ENCODE data around the gene GPR107. TPM values are rescaled to one million over a fixed set of nuclear protein-coding genes. Genes with fewer than 3 reads are reported as not detected.

Gene GPR107
- total RNA-seq, 1 experiment from 2014 or later: 13.0 TPM

- Histone ChIP-seq H3K27me3 (ENCODE audit: control insufficient read depth, insufficient read depth, low read length) (peaks cover 4% of the 10 kb centered on the region), H3K4me3 (ENCODE audit: insufficient read depth, low read depth, low read length) (peak overlapping the region; percentile 54), H3K36me3 (replicated peaks; ENCODE audit: control insufficient read depth, insufficient read depth, low read length) (no peaks in the 10 kb centered on the region; the same call in 1 of the 2 replicates)
- DNase-seq: peak; percentile 87
Observed at GRCh38 chr9:130172858-130173665, 119.4 kb downstream of the GPR107 start.

GRCh38 chr9:130173666-130173983 is 119.9 kb downstream of the GPR107 start:
- no peaks in the 10 kb centered on the region; the same call in 1 of the 2 replicates for H3K36me3 ChIP-seq (replicated peaks; ENCODE audit: control insufficient read depth, insufficient read depth, low read length)
- peaks cover 2% of the 10 kb centered on the region for H3K27me3 ChIP-seq (ENCODE audit: control insufficient read depth, insufficient read depth, low read length)
- peak; percentile 76 for DNase-seq
- no peak overlapping the region; the same call in 1 of the 2 replicates for H3K4me3 ChIP-seq (ENCODE audit: insufficient read depth, low read depth, low read length)

- H3K36me3 ChIP-seq (replicated peaks; ENCODE audit: control insufficient read depth, insufficient read depth, low read length): no peaks in the 10 kb centered on the region; the same call in 1 of the 2 replicates
- H3K4me3 ChIP-seq (ENCODE audit: insufficient read depth, low read depth, low read length): no peak overlapping the region
- no peak for DNase-seq
- H3K27me3 ChIP-seq (ENCODE audit: control insufficient read depth, insufficient read depth, low read length): peaks cover 2% of the 10 kb centered on the region
Observed at GRCh38 chr9:130174025-130174424, 120.3 kb downstream of the GPR107 start.

GRCh38 chr9:130174920-130175321 is 121.2 kb downstream of the GPR107 start:
- Histone ChIP-seq H3K36me3 (replicated peaks; ENCODE audit: control insufficient read depth, insufficient read depth, low read length) (no peaks in the 10 kb centered on the region; the same call in 1 of the 2 replicates), H3K27me3 (ENCODE audit: control insufficient read depth, insufficient read depth, low read length) (peaks cover 2% of the 10 kb centered on the region), H3K4me3 (ENCODE audit: insufficient read depth, low read depth, low read length) (no peak overlapping the region)
- peak; percentile 66 for DNase-seq

- Histone ChIP-seq H3K36me3 (replicated peaks; ENCODE audit: control insufficient read depth, insufficient read depth, low read length) (no peaks in the 10 kb centered on the region; the same call in 1 of the 2 replicates), H3K4me3 (ENCODE audit: insufficient read depth, low read depth, low read length) (no peak overlapping the region), H3K27me3 (ENCODE audit: control insufficient read depth, insufficient read depth, low read length) (peaks cover 2% of the 10 kb centered on the region)
- no peak for DNase-seq
Observed at GRCh38 chr9:130175355-130175754, 121.6 kb downstream of the GPR107 start.

GRCh38 chr9:130176760-130177159 is 123.1 kb downstream of the GPR107 start:
- Histone ChIP-seq H3K4me3 (ENCODE audit: insufficient read depth, low read depth, low read length) (no peak overlapping the region), H3K27me3 (ENCODE audit: control insufficient read depth, insufficient read depth, low read length) (no peaks in the 10 kb centered on the region; the same call in 1 of the 2 replicates), H3K36me3 (replicated peaks; ENCODE audit: control insufficient read depth, insufficient read depth, low read length) (no peaks in the 10 kb centered on the region; the same call in 1 of the 2 replicates)
- no peak for DNase-seq

- DNase-seq: peak; percentile 49
- no peak overlapping the region for H3K4me3 ChIP-seq (ENCODE audit: insufficient read depth, low read depth, low read length)
- no peaks in the 10 kb centered on the region; the same call in 1 of the 2 replicates for H3K36me3 ChIP-seq (replicated peaks; ENCODE audit: control insufficient read depth, insufficient read depth, low read length)
Observed at GRCh38 chr9:130177898-130178805, 124.4 kb downstream of the GPR107 start.

GRCh38 chr9:130179331-130179907 is 125.7 kb downstream of the GPR107 start:
- no peak overlapping the region for H3K4me3 ChIP-seq (ENCODE audit: insufficient read depth, low read depth, low read length)
- no peaks in the 10 kb centered on the region for H3K36me3 ChIP-seq (replicated peaks; ENCODE audit: control insufficient read depth, insufficient read depth, low read length)
- no peak for DNase-seq
- H3K27me3 ChIP-seq (ENCODE audit: control insufficient read depth, insufficient read depth, low read length): no peaks in the 10 kb centered on the region

More at GRCh38 chr9:130177898-130178805, 124.4 kb downstream of the GPR107 start:
- no peaks in the 10 kb centered on the region; the same call in 1 of the 2 replicates for H3K27me3 ChIP-seq (ENCODE audit: control insufficient read depth, insufficient read depth, low read length)

- no peak overlapping the region for H3K4me3 ChIP-seq (ENCODE audit: insufficient read depth, low read depth, low read length)
- H3K36me3 ChIP-seq (replicated peaks; ENCODE audit: control insufficient read depth, insufficient read depth, low read length): no peaks in the 10 kb centered on the region
- DNase-seq: no peak
- H3K27me3 ChIP-seq (ENCODE audit: control insufficient read depth, insufficient read depth, low read length): no peaks in the 10 kb centered on the region
Observed at GRCh38 chr9:130180516-130180915, 126.8 kb downstream of the GPR107 start.

- no peaks in the 10 kb centered on the region for H3K27me3 ChIP-seq (ENCODE audit: control insufficient read depth, insufficient read depth, low read length)
- H3K36me3 ChIP-seq (replicated peaks; ENCODE audit: control insufficient read depth, insufficient read depth, low read length): no peaks in the 10 kb centered on the region; the same call in 1 of the 2 replicates
- DNase-seq: no peak
- no peak overlapping the region for H3K4me3 ChIP-seq (ENCODE audit: insufficient read depth, low read depth, low read length)
Observed at GRCh38 chr9:130181678-130182380, 128.1 kb downstream of the GPR107 start.

GRCh38 chr9:130182381-130182909 is 128.7 kb downstream of the GPR107 start:
- H3K27me3 ChIP-seq (ENCODE audit: control insufficient read depth, insufficient read depth, low read length): no peaks in the 10 kb centered on the region
- no peak overlapping the region for H3K4me3 ChIP-seq (ENCODE audit: insufficient read depth, low read depth, low read length)
- DNase-seq: peak; percentile 61
- H3K36me3 ChIP-seq (replicated peaks; ENCODE audit: control insufficient read depth, insufficient read depth, low read length): no peaks in the 10 kb centered on the region; the same call in 1 of the 2 replicates

GRCh38 chr9:130183133-130183762 is 129.5 kb downstream of the GPR107 start:
- no peaks in the 10 kb centered on the region for H3K27me3 ChIP-seq (ENCODE audit: control insufficient read depth, insufficient read depth, low read length)
- H3K4me3 ChIP-seq (ENCODE audit: insufficient read depth, low read depth, low read length): no peak overlapping the region
- H3K36me3 ChIP-seq (replicated peaks; ENCODE audit: control insufficient read depth, insufficient read depth, low read length): no peaks in the 10 kb centered on the region; the same call in 1 of the 2 replicates
- DNase-seq: peak; percentile 86

- peak; percentile 83 for DNase-seq
Observed at GRCh38 chr9:130185017-130185416, 131.3 kb downstream of the GPR107 start.

More at GRCh38 chr9:130185017-130185416, 131.3 kb downstream of the GPR107 start:
- Histone ChIP-seq H3K36me3 (replicated peaks; ENCODE audit: control insufficient read depth, insufficient read depth, low read length) (no peaks in the 10 kb centered on the region; the same call in 1 of the 2 replicates), H3K27me3 (ENCODE audit: control insufficient read depth, insufficient read depth, low read length) (no peaks in the 10 kb centered on the region), H3K4me3 (ENCODE audit: insufficient read depth, low read depth, low read length) (no peak overlapping the region)

Measured in H7 (cell line).